GM19397 (cell line): ENCODE measurements around the gene MYEF2.

Source experiments
- ATAC-seq: cut with Tn5 transposase; IDR thresholded peaks from one replicate; pipeline ENCODE4 v1.9.1; 2021; ENCODE audit warnings: mild to moderate bottlenecking, moderate library complexity; ENCODE audit not compliant: unreplicated experiment

MYEF2 gene, protein sequence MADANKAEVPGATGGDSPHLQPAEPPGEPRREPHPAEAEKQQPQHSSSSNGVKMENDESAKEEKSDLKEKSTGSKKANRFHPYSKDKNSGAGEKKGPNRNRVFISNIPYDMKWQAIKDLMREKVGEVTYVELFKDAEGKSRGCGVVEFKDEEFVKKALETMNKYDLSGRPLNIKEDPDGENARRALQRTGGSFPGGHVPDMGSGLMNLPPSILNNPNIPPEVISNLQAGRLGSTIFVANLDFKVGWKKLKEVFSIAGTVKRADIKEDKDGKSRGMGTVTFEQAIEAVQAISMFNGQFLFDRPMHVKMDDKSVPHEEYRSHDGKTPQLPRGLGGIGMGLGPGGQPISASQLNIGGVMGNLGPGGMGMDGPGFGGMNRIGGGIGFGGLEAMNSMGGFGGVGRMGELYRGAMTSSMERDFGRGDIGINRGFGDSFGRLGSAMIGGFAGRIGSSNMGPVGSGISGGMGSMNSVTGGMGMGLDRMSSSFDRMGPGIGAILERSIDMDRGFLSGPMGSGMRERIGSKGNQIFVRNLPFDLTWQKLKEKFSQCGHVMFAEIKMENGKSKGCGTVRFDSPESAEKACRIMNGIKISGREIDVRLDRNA

GRCh38 chr15:48177766-48178647 lies at the start of gene MYEF2:
MYEF2 (minus strand) TSS chr15:48178295; CDS start chr15:48178237, 58 bp downstream.
- ATAC-seq: peak; percentile 85

GRCh38 chr15:48225771-48226170 lies 47.7 kb upstream of the MYEF2 start:
- no peak for ATAC-seq

- no peak for ATAC-seq
These were observed 44.5 kb upstream of the MYEF2 start for GRCh38 chr15:48222627-48223026.

DNA sequence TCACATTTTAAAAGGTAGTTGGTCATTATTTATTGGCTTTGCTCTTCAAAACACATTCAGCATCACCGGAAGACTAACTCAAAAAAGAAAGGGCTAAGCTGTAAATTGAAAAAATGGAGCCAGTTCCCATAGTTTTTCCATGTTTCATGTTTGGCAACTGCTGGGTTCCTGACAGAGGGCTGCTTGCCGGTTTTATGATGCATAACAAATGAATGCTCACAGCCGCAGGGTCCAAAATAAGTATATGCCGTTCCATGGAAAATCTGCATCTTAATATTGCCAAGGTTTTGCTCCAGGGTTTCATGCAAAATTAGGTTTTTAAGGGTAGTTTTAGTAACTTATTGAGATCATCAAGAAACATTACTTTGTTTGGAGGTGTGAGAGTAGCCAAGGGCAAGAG lies 43.8 kb upstream of the MYEF2 start:
- no peak for ATAC-seq

DNA sequence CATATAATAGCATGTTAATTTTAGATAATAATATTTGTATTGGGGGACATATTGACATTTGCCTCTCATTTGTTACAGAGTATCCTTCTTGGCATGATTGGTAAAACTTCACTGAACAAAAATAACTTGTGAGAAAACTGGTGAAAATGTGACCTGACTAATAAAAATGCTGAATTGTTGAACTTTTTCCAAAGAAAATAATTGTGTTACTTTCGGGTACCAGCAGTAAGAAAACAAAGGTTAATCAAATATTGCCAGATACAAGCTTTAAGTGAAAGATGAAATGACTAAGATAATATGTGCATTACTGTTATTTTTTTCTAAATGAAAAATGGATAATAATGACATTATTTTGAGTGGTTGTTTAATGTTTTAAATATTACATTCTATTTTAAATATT lies 43.2 kb upstream of the MYEF2 start:
- ATAC-seq: no peak

DNA sequence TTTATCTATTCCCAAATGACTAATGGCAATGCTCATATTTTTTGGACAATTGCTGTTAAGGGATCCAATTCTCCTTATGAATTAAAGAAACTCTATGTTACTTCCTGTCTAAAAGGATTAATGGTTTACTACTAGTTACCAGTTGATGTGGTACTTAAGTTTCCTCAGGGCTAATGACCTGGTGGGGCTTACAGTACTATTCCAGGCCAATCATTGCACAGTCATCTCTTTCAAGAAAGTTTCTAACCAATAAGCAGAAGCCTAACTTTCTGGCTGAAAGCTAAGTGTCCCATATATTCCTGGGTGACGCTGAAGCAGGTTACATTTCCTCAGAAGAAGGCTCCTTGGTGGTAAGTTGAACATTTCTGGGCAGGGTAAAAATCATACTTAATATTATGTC lies 27.9 kb upstream of the MYEF2 start, which contains the start of gene SLC12A1:
Gene SLC12A1 (plus strand): TSS at position 322 of the 400 bp plus-strand sequence. CDS start 1,418 bp downstream, outside the sequence.
- ATAC-seq: no peak

GRCh38 chr15:48202068-48202467 lies 24.0 kb upstream of the MYEF2 start:
- ATAC-seq: no peak

GRCh38 chr15:48191574-48192225 lies 13.6 kb upstream of the MYEF2 start, which contains the start of gene CTXN2:
CTXN2 (plus strand) TSS chr15:48191665; CDS start chr15:48201301, 9,636 bp downstream.
- no peak for ATAC-seq

GRCh38 chr15:48190932-48191573 lies 13.0 kb upstream of the MYEF2 start:
- no peak for ATAC-seq

DNA sequence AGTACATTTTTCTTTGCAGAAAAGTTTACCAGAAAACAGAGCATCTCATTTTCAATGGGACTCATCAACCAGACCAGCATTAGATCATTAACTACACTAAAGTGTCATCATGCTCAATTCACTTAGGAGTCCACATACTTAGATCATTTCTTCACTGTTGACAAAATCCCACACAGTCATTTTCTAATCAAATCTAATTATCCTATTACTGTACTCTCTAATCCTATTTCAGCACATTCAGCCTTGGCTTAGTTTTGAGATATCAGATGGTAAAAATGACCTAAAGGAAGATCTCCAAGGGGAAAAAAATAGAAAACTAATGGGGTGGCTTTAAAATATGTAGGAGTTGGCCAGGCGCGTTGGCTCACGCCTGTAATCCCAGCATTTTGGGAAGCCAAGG lies 8.2 kb upstream of the MYEF2 start:
- no peak for ATAC-seq

DNA sequence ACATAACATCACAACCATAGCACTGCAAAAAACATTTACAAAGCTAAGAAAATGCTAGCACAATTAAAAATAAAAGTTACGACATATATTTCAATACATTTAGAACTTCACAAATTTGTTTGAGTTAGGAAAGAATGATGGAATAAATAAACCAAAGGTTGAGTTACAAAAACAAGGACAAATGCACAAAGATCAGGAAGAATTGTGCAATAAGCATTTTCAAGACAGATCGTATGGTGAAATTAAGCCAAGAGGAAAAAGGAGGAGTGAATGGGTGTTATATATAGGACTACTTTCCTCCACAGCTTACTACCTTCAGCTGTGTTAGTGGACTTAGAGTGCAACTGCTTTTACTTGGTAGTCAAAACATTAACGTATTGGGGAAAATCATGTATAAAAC lies 7.4 kb upstream of the MYEF2 start:
- ATAC-seq: no peak

DNA sequence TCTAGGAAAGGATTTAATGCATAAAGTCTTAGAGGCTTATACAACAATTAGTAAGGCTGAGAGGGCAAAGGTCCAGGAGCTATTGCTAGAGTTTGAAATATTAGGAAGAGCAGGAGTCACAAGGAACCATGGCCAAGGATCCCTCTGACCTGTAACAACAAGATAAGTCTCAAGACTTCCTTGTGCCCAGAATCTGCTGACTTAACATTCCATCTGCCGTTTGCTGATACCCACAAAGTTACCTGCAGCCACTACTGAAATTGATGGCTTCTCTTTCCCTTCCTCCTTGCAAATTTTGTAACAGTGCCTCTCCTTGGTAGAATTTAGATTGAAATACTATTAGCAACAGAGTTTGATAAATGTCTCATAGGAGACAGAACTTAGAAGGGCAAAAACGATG lies 4.7 kb upstream of the MYEF2 start:
- ATAC-seq: no peak

DNA sequence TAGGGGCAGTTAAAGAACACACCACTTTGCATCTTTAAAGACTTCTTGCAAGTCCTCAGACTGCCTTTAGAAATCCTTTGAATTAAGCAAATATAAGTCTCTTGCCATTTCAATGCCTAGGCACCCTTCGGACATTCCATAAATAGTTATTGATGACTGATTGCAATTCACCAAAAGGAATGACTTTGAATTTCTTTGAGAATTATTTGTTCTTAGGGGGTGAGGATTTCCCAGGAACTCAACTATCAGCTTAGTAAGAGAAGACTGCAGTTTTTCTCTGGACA lies 495 bp upstream of the MYEF2 start:
- ATAC-seq: no peak

- peak; percentile 48 for ATAC-seq
These were observed 721 bp downstream of the MYEF2 start for GRCh38 chr15:48177383-48177765.

- ATAC-seq: peak; percentile 30
These were observed 1.1 kb downstream of the MYEF2 start for GRCh38 chr15:48176957-48177356.

DNA sequence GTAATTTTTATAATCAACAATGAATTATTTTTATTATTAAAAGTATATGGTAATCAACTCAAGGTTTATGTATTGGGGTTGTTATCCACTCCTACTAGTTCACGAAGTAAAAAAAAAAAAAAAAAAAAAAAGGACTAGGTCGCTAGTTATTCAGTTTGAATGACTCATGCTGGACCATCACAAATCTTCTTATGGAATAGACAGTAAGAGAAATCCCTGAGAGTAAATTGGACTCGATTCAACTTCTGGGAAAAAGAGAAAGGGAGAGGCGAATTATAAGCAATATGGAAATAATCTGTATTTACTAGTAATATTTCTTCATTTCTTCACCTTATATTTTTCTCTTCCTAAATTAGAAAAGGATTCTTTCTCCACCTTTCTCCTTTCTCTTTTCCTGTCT lies 2.0 kb downstream of the MYEF2 start:
- no peak for ATAC-seq

DNA sequence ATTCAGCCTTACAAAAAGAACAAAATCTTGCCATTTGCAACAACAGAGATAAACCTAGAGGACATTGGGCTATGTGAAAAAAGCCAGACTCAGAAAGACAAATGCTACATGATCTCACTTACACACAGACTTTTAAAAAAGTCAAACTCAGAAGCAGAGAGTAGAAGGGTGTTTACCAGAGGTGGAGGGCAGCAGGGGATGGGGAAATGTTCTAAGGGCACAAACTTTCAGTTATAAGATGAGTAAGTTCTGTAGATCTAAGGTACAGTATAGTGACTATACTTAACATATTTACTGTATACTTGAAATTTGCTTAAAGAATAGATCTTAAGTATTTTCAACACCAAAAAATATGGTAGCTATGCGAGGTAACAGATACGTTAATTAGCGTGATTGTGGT lies 3.0 kb downstream of the MYEF2 start:
- ATAC-seq: no peak

GRCh38 chr15:48170981-48171380 lies 7.1 kb downstream of the MYEF2 start:
- no peak for ATAC-seq

- ATAC-seq: no peak
These were observed 9.5 kb downstream of the MYEF2 start for GRCh38 chr15:48168616-48169015.

DNA sequence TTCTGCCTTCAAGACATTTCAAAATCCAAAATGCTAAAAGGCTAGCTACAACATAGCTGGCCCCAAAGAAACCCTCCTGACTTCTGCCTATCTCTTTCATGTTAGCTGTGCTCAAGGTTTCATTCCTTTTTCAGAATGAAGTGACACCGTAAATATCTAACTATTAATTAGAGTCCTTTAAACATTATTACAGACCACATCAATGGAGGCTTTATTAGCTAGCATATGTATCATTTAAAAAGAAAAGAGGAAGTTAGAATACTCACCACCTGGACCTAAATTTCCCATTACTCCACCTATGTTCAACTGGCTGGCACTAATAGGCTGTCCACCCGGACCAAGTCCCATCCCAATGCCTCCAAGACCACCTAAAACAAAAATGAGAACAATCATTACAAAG lies 24.6 kb downstream of the MYEF2 start:
- no peak for ATAC-seq

- no peak for ATAC-seq
These were observed 28.2 kb downstream of the MYEF2 start for GRCh38 chr15:48149858-48150257.
